SW 1271 (cell line): ENCODE data around the gene RARB.

Source experiments
- DNase-seq, 2 experiments: peaks; one replicate each; lab custom pipeline; 2025; lab: John Stamatoyannopoulos, UW

The RARB gene

GRCh38 chr3:25448750-25449692, 21.0 kb downstream of the RARB start:
- DNase-seq = no peak

GRCh38 chr3:25449857-25450256, 21.8 kb downstream of the RARB start:
- DNase-seq = no peak

GRCh38 chr3:25452192-25452591, 24.1 kb downstream of the RARB start:
- no peak for DNase-seq

GRCh38 chr3:25452740-25453139, 24.7 kb downstream of the RARB start:
- no peak for DNase-seq

GRCh38 chr3:25453619-25454004, 25.5 kb downstream of the RARB start:
- no peak for DNase-seq

GRCh38 chr3:25454005-25454927, 26.2 kb downstream of the RARB start:
- no peak for DNase-seq

GRCh38 chr3:25455441-25456132, 27.5 kb downstream of the RARB start:
- no peak for DNase-seq

GRCh38 chr3:25456723-25457670, 28.9 kb downstream of the RARB start:
- DNase-seq = no peak

GRCh38 chr3:25457671-25458419, 29.8 kb downstream of the RARB start:
- DNase-seq = no peak

- DNase-seq = no peak
These were observed 30.4 kb downstream of the RARB start for GRCh38 chr3:25458420-25458814.

- DNase-seq = no peak
These were observed 32.7 kb downstream of the RARB start for GRCh38 chr3:25460751-25461150.

- no peak for DNase-seq
These were observed 33.9 kb downstream of the RARB start for GRCh38 chr3:25461946-25462345.

- no peak for DNase-seq
These were observed 34.4 kb downstream of the RARB start for GRCh38 chr3:25462495-25462894.

- DNase-seq = no peak
These were observed 35.9 kb downstream of the RARB start for GRCh38 chr3:25463836-25464418.

- no peak for DNase-seq
These were observed 37.3 kb downstream of the RARB start for GRCh38 chr3:25465266-25465860.

GRCh38 chr3:25468866-25469319, 40.8 kb downstream of the RARB start:
- no peak for DNase-seq

GRCh38 chr3:25469558-25469957, 41.5 kb downstream of the RARB start:
- no peak for DNase-seq

GRCh38 chr3:25471081-25471768, 43.2 kb downstream of the RARB start:
- DNase-seq = no peak

- no peak for DNase-seq
These were observed 44.1 kb downstream of the RARB start for GRCh38 chr3:25472153-25472552.
